ENCODE data around the gene AFTPH.

AFTPH gene, protein sequence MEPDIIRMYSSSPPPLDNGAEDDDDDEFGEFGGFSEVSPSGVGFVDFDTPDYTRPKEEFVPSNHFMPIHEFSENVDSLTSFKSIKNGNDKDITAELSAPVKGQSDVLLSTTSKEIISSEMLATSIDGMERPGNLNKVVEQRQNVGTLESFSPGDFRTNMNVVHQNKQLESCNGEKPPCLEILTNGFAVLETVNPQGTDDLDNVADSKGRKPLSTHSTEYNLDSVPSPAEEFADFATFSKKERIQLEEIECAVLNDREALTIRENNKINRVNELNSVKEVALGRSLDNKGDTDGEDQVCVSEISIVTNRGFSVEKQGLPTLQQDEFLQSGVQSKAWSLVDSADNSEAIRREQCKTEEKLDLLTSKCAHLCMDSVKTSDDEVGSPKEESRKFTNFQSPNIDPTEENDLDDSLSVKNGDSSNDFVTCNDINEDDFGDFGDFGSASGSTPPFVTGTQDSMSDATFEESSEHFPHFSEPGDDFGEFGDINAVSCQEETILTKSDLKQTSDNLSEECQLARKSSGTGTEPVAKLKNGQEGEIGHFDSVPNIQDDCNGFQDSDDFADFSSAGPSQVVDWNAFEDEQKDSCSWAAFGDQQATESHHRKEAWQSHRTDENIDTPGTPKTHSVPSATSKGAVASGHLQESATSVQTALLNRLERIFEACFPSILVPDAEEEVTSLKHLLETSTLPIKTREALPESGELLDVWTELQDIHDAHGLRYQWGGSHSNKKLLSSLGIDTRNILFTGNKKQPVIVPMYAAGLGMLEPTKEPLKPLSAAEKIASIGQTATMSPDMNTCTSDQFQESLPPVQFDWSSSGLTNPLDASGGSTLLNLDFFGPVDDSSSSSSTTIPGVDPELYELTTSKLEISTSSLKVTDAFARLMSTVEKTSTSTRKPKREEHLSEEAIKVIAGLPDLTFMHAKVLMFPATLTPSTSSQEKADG

DNA sequence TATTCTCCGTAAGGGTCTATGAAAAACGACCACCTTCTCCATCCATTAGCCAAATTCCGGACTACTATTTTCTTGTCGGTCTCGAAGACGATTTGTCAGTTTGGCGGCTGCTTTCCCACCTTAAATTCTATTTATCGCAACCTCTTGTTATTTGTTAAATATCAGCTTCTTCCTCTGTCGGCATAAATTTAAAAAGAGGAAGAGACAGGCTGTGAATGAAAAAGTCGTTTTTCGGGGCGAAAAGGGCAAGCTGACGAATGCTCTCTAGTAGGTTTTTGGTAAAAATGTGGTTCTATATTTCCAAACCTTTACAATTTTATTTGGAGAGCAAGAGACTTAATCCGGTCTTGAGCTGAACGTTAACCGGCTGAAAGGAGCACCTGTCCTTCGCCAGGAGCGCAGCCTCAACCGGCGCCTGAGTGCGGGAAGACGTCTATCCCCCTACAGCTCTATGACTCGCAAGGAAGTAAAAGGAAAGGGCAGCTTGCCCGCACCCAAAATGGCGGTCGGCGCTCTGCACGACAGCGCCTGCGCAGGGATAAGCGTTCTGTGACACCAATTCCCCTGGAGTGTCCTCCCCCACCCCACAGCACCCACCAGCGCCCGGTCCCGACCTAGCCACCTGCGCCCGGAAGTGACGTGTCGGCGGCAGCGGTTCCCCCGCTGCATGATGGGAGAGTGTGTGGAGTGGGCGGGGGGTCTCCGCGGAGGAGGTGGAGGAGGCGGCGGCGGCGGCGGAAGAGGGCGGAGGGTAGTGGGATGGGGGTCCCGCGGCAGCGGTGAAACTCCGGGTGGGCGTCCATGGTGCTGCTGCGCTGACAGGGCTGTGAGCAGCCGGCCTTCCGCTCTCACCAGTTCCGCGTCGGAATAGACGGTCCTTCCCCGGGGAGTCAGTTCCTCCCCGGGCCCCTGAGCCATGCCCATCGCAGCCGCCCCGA, at the start of gene AFTPH:
TSS of gene AFTPH (plus strand) at position 663 of the 938 bp plus-strand sequence. CDS start 27,147 bp downstream, outside the sequence.
- Histone ChIP-seq H3K4me2 (ENCODE audit: low read depth, low read length, poor library complexity, severe bottlenecking) (peak within 1 kb of the TSS; percentile 100), H3K79me2 (ENCODE audit: insufficient read depth, low read length) (peaks cover 47% of the 10 kb centered on the region), H3K27me3 (ENCODE audit: low read length) (no peaks in the 10 kb centered on the region), H3K27ac (ENCODE audit: low read depth, low read length) (peak within 1 kb of the TSS; percentile 84), H3K9me3 (ENCODE audit: insufficient read depth, low read length) (no peaks in the 10 kb centered on the region), H3K36me3 (ENCODE audit: low read length) (no peaks in the 10 kb centered on the region), H2AFZ (ENCODE audit: low read depth, low read length, severe bottlenecking) (peak within 1 kb of the TSS; percentile 91), H4K20me1 (ENCODE audit: low read depth, low read length) (peaks cover 14% of the 10 kb centered on the region), H3F3A (ENCODE audit: insufficient read depth) (peaks cover 9% of the 10 kb centered on the region; the same call in 1 of the 2 replicates), H3K9me2 (replicated peaks; ENCODE audit: insufficient read depth, low read length) (no peaks in the 10 kb centered on the region), H3K4me3 (ENCODE audit: insufficient read depth, low read length, poor library complexity, severe bottlenecking) (peak within 1 kb of the TSS; percentile 76), H3K9ac (ENCODE audit: low read length) (peak within 1 kb of the TSS; percentile 84)
- TF ChIP-seq EZH2phosphoT487 (conservative IDR thresholded peaks at IDR 0.05; ENCODE audit: low read length), result no peak
- TF ChIP-seq, protein P1, sequence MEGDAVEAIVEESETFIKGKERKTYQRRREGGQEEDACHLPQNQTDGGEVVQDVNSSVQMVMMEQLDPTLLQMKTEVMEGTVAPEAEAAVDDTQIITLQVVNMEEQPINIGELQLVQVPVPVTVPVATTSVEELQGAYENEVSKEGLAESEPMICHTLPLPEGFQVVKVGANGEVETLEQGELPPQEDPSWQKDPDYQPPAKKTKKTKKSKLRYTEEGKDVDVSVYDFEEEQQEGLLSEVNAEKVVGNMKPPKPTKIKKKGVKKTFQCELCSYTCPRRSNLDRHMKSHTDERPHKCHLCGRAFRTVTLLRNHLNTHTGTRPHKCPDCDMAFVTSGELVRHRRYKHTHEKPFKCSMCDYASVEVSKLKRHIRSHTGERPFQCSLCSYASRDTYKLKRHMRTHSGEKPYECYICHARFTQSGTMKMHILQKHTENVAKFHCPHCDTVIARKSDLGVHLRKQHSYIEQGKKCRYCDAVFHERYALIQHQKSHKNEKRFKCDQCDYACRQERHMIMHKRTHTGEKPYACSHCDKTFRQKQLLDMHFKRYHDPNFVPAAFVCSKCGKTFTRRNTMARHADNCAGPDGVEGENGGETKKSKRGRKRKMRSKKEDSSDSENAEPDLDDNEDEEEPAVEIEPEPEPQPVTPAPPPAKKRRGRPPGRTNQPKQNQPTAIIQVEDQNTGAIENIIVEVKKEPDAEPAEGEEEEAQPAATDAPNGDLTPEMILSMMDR (IDR thresholded peaks at IDR 0.05; ENCODE audit: insufficient read depth, low read length, poor library complexity, severe bottlenecking), result no peak

DNA sequence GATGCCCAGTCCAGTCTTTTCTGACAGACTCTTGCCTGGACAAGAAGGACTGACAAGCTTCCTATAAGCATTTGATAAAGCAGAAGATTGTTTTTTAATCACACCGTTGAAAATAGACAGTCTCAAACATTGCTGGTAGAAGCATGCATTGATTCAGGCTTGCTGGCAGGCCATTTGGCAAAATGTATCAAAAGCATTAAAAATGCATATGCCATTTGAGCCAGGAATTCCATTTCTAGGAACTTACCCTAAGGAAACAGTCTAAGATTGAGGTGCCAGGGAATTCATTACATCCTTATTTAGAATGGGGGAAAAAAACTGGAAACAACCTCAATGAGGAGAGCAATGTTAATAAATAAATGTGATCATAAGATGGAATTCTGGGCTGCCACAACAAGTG, 49.5 kb upstream of the AFTPH start:
- Histone ChIP-seq H3K36me3 (ENCODE audit: low read length) (no peaks in the 10 kb centered on the region), H3K4me3 (ENCODE audit: insufficient read depth, low read length, poor library complexity, severe bottlenecking) (no peak overlapping the region), H3F3A (ENCODE audit: insufficient read depth) (no peaks in the 10 kb centered on the region), H3K9me3 (ENCODE audit: insufficient read depth, low read length) (no peaks in the 10 kb centered on the region), H4K20me1 (ENCODE audit: low read depth, low read length) (no peaks in the 10 kb centered on the region), H3K27me3 (ENCODE audit: low read length) (no peaks in the 10 kb centered on the region), H3K27ac (ENCODE audit: low read depth, low read length) (no peak overlapping the region), H3K4me2 (ENCODE audit: low read depth, low read length, poor library complexity, severe bottlenecking) (no peak overlapping the region), H3K79me2 (ENCODE audit: insufficient read depth, low read length) (no peaks in the 10 kb centered on the region), H3K9ac (ENCODE audit: low read length) (no peak overlapping the region), H3K9me2 (replicated peaks; ENCODE audit: insufficient read depth, low read length) (no peaks in the 10 kb centered on the region), H2AFZ (ENCODE audit: low read depth, low read length, severe bottlenecking) (no peak overlapping the region)
- no peak for TF ChIP-seq EZH2phosphoT487 (conservative IDR thresholded peaks at IDR 0.05; ENCODE audit: low read length)
- TF ChIP-seq, protein P1 (IDR thresholded peaks at IDR 0.05; ENCODE audit: insufficient read depth, low read length, poor library complexity, severe bottlenecking), result no peak

DNA sequence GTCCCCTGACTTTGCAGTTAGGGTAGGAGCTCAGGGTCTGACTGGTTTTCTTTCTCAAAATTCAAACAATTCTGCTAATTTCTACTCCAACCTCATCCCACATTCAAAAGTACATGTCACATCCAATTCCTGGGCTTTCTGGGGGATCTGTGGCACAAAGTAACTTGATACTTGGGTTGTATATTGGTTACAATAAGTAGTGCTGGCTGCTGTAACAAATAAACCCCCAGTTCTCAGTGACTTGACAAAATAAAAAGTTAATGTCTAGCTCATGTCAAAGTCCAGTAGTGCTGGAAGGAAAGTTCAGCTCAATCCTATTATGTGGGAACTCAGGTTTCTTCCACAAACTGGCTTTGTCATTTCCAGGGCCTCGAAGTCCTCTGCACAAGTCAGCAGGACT, 47.1 kb upstream of the AFTPH start:
- no peaks in the 10 kb centered on the region for H3K9me2 ChIP-seq (replicated peaks; ENCODE audit: insufficient read depth, low read length)
- no peaks in the 10 kb centered on the region for H3K9me3 ChIP-seq (ENCODE audit: insufficient read depth, low read length)
- no peak overlapping the region for H3K9ac ChIP-seq (ENCODE audit: low read length)
- TF ChIP-seq, protein P1 (IDR thresholded peaks at IDR 0.05; ENCODE audit: insufficient read depth, low read length, poor library complexity, severe bottlenecking), result no peak
- TF ChIP-seq EZH2phosphoT487 (conservative IDR thresholded peaks at IDR 0.05; ENCODE audit: low read length), result no peak
- H3K79me2 ChIP-seq (ENCODE audit: insufficient read depth, low read length), result no peaks in the 10 kb centered on the region
- H3K4me2 ChIP-seq (ENCODE audit: low read depth, low read length, poor library complexity, severe bottlenecking), result no peak overlapping the region
- no peaks in the 10 kb centered on the region for H4K20me1 ChIP-seq (ENCODE audit: low read depth, low read length)
- no peaks in the 10 kb centered on the region for H3F3A ChIP-seq (ENCODE audit: insufficient read depth)
- no peak overlapping the region for H3K4me3 ChIP-seq (ENCODE audit: insufficient read depth, low read length, poor library complexity, severe bottlenecking)
- no peak overlapping the region for H2AFZ ChIP-seq (ENCODE audit: low read depth, low read length, severe bottlenecking)
- H3K36me3 ChIP-seq (ENCODE audit: low read length), result no peaks in the 10 kb centered on the region
- H3K27ac ChIP-seq (ENCODE audit: low read depth, low read length), result no peak overlapping the region
- H3K27me3 ChIP-seq (ENCODE audit: low read length), result no peaks in the 10 kb centered on the region
